Endothelial cell of umbilical vein (primary cell): Measurements from ENCODE around the gene LBHD2. TPM values are rescaled to one million over a fixed set of nuclear protein-coding genes. Genes with fewer than 3 reads are reported as not detected.

Experiments used
- BruUV-seq: library from RNA; stranded (reverse); fragments of 400-500 nt; replicated peaks from 2 replicates; lab custom pipeline; 2021; lab: Mats Ljungman, UMichigan
- CTCF ChIA-PET: fragments of 300-600, 350-600 bp; sonication (Branson Sonifier 250); formaldehyde crosslinking; loops from one replicate; lab custom pipeline; 2021; ENCODE audit warnings: antibody characterized with exemption, inconsistent platforms; lab: Charles Lee
- POLR2A ChIA-PET: fragments of 300-600, 350-600 bp; sonication (Branson Sonifier 250); formaldehyde crosslinking; loops from one replicate; lab custom pipeline; 2021; ENCODE audit warnings: antibody characterized with exemption, inconsistent platforms; lab: Charles Lee
- DNase-seq: peaks from one replicate; pipeline ENCODE4 v3.0.0-alpha.2; 2011; ENCODE audit warnings: low read depth, low spot score
- FAIRE-seq: peaks from 2 replicates; lab custom pipeline; 2011; peaks lifted over from hg19 to GRCh38; lab: Jason Lieb, UNC
- H2AFZ ChIP-seq: 2 replicates; pipeline ENCODE4 v1.6.0; 2012; ENCODE audit warnings: low read depth, low read length, control low read depth, inconsistent platforms
- H3K27ac ChIP-seq: 2 replicates; pipeline ENCODE4 v1.5.1; 2011; ENCODE audit warnings: low read depth, mild to moderate bottlenecking, control low read depth, low read length, moderate library complexity; ENCODE audit not compliant: insufficient read depth
- H3K27me3 ChIP-seq, 2 experiments: 2 replicates each; pipeline versions ENCODE4 v1.6.0 to v1.6.1; 2011; ENCODE audit warnings: low read length in 2 of 2, mixed read lengths in 1 of 2; ENCODE audit not compliant: control insufficient read depth in 2 of 2, insufficient read depth in 2 of 2
- H3K36me3 ChIP-seq, 2 experiments: 2 replicates in 1 of 2; 3 replicates in 1 of 2; pipeline ENCODE4 v1.5.1; 2011; ENCODE audit warnings: low read length in 2 of 2, mild to moderate bottlenecking in 1 of 2, moderate library complexity in 1 of 2; ENCODE audit not compliant: control insufficient read depth in 2 of 2, insufficient read depth in 2 of 2; ENCODE audit errors: extremely low read depth in 1 of 2
- H3K4me1 ChIP-seq: 3 replicates; pipeline ENCODE4 v1.5.1; 2011; ENCODE audit warnings: mild to moderate bottlenecking, low read length; ENCODE audit not compliant: control insufficient read depth, insufficient read depth; ENCODE audit errors: extremely low read depth
- H3K4me2 ChIP-seq: 2 replicates; pipeline ENCODE4 v1.6.1; 2011; ENCODE audit warnings: low read length, control low read depth, mixed read lengths; ENCODE audit not compliant: insufficient read depth
- H3K4me3 ChIP-seq, 3 experiments: fragments of 200-600 bp in 1 of 3; sonication (generic), shearing (Covaris generic) in 1 of 3; replicated peaks in 1 of 3; 2 replicates each; pipeline ENCODE4 v1.5.1; 2011 to 2016; ENCODE audit warnings: control low read depth in 3 of 3, low read length in 3 of 3, mild to moderate bottlenecking in 2 of 3, inconsistent platforms in 1 of 3, low read depth in 1 of 3, moderate library complexity in 1 of 3; ENCODE audit not compliant: insufficient read depth in 1 of 3
- H3K79me2 ChIP-seq: 2 replicates; pipeline ENCODE4 v1.6.0; 2012; ENCODE audit warnings: low read length, inconsistent platforms; ENCODE audit not compliant: control insufficient read depth, insufficient read depth
- H3K9ac ChIP-seq: replicated peaks from 2 replicates; pipeline ENCODE3; 2011; ENCODE audit warnings: low read length, control low read depth; ENCODE audit not compliant: insufficient read depth; ENCODE audit errors: extremely low read depth
- H3K9me1 ChIP-seq: replicated peaks from 3 replicates; pipeline ENCODE4 v1.6.0; 2011; ENCODE audit warnings: mild to moderate bottlenecking, low read length; ENCODE audit not compliant: control insufficient read depth, insufficient read depth; ENCODE audit errors: extremely low read depth
- H3K9me3 ChIP-seq: replicated peaks from 2 replicates; pipeline ENCODE4 v1.5.1; 2012; ENCODE audit warnings: low read length, inconsistent platforms; ENCODE audit not compliant: control insufficient read depth, insufficient read depth
- H4K20me1 ChIP-seq: replicated peaks from 2 replicates; pipeline ENCODE3; 2011; ENCODE audit warnings: mild to moderate bottlenecking, low read length; ENCODE audit not compliant: control insufficient read depth, insufficient read depth; ENCODE audit errors: extremely low read depth
- EZH2 ChIP-seq: IDR thresholded peaks from 2 replicates; pipeline ENCODE4 v1.6.1; 2012; ENCODE audit warnings: borderline replicate concordance, low read depth, mild to moderate bottlenecking, moderate library complexity, low read length, inconsistent platforms; ENCODE audit not compliant: severe bottlenecking
- FOS ChIP-seq: IDR thresholded peaks from 2 replicates; pipeline ENCODE4 v1.6.1; 2011; ENCODE audit warnings: mild to moderate bottlenecking, low read length, moderate library complexity, borderline replicate concordance; ENCODE audit not compliant: insufficient read depth
- GATA2 ChIP-seq: IDR thresholded peaks from 2 replicates; pipeline ENCODE4 v1.7.0; 2011; ENCODE audit warnings: low read depth, mild to moderate bottlenecking, moderate library complexity, mixed read lengths, low read length; ENCODE audit not compliant: insufficient read length, insufficient read depth
- JUN ChIP-seq: IDR thresholded peaks from 2 replicates; pipeline ENCODE4 v1.6.1; 2011; ENCODE audit warnings: borderline replicate concordance, low read depth; ENCODE audit not compliant: insufficient read length, insufficient read depth
- MYC ChIP-seq: IDR thresholded peaks from one replicate; pipeline ENCODE4 v1.6.1; 2011; ENCODE audit warnings: mild to moderate bottlenecking, low read depth, low read length
- POLR2A ChIP-seq: IDR thresholded peaks from 2 replicates; pipeline ENCODE4 v1.6.1; 2012; ENCODE audit warnings: low read depth, mild to moderate bottlenecking, control low read depth, low read length
- POLR2AphosphoS5 ChIP-seq: IDR thresholded peaks from 2 replicates; pipeline ENCODE4 v1.6.1; 2012; ENCODE audit warnings: low read depth, mild to moderate bottlenecking, control low read depth, low read length, moderate library complexity; ENCODE audit not compliant: insufficient read depth
- dilution Hi-C: fragments of 300-500 bp; cut with MboI; formaldehyde crosslinking; loops from one replicate; pipeline ENCODE4 v1.15.0; 2019; ENCODE audit warnings: low sequenced_read_pairs; ENCODE audit not compliant: extremely low pct_ligation_motif_present
- intact Hi-C: fragments of 100-400 bp; cut with micrococcal nuclease; formaldehyde crosslinking; loops from one replicate; pipeline ENCODE4 v1.10.0; 2022
- polyA plus RNA-seq, 4 experiments: library from polyadenylated mRNA; depleted of rRNA in 3 of 4; stranded (reverse) in 3 of 4; unstranded in 1 of 4; fragments of >200 nt; gene quantifications; 2 replicates each; pipeline versions ENCODE4 v1.2.1 to v1.2.3, GENCODE V29; 2011 to 2012; ENCODE audit warnings: missing spikeins in 1 of 4
- total RNA-seq: library from RNA; stranded (reverse); gene quantifications from 2 replicates; pipeline ENCODE4 v1.2.3, GENCODE V29; 2021
- TF ChIP-seq, protein P1 (sequence below), 2 donors: IDR thresholded peaks; 1 replicate in 1 of 2; 2 replicates in 1 of 2; pipeline ENCODE4 v1.5.1; 2011; ENCODE audit warnings: low read length in 2 of 2, mild to moderate bottlenecking in 2 of 2, moderate library complexity in 2 of 2, control low read depth in 1 of 2, inconsistent platforms in 1 of 2, low read depth in 1 of 2; ENCODE audit not compliant: insufficient read depth in 1 of 2; ENCODE audit errors: extremely low read depth in 1 of 2
- TF ChIP-seq, protein P2 (sequence below): IDR thresholded peaks from 2 replicates; pipeline ENCODE4 v1.6.1; 2011; ENCODE audit not compliant: insufficient read depth, insufficient read length

Gene LBHD2
- total and polyA plus RNA-seq, 2 donors (not counting 3 experiments of a cell fraction or from before 2014, with no cell fraction given), result not detected

DNA sequence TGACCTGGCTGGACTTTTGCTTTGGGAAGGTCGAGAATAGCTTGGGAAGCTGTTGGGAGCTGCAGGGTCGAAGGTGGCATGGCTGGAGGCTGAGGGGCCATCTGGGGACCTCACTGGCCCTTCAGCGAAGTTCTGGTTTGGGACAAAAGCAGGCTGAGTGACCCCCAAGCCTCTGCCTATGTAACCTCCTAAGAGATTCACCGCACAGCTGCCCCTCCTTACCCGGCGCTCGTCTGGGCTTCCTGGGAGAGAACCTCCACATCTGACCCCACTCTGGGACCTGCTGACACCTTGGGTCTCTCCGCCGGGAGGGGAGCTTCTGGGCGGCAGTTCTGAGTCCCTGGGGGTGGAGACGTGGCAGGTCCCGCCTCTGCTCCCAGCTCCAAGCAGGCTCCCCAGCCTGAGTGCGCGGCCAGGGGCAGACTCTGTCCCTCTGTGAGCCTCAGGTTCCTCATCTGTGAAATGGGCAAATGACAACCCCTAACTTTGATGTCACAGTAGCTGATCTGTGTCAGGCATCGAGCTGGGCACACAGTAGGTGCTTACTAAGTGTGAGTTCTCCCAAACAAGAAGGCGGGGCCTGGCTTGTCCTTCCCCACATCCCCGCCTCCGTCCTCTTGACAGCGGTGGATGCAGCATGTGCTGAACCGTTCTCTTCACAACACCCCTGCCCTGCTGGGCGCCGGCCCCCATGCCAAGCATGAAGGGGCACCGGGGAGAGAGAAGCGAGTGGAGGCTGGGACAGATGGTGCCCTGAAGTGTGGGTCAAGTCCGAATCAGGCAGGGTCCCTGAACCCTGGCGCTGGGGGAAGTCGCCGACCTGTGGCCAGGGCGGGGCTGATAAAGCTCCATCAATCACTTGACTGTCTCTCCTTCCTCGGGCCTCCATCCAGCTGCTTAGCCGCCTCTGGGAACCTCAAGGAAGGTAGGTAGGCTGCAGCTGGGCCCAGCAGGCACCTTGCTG is 14.3 kb downstream of the LBHD2 start:
- Histone ChIP-seq H3K9ac (no peak overlapping the region), H3K9me3 (no peaks in the 10 kb centered on the region), H3K36me3 (no peaks in the 10 kb centered on the region), H3K27ac (no peak overlapping the region), H4K20me1 (no peaks in the 10 kb centered on the region), H3K4me2 (no peak overlapping the region), H2AFZ (no peak overlapping the region), H3K9me1 (no peaks in the 10 kb centered on the region), H3K79me2 (no peaks in the 10 kb centered on the region), H3K27me3 (peaks cover 13 to 20% of the 10 kb centered on the region in 2 experiments), H3K4me3 (no peak overlapping the region), H3K4me1 (no peaks in the 10 kb centered on the region)
- ChIA-PET CTCF (interaction anchor here (0.6 to 1.0 kb wide), 2 partner anchors 42 to 91 kb away, joined by 3 read pairs; no protein-coding TSS in a partner anchor), POLR2A (no interaction called here)
- FAIRE-seq (no peak), DNase-seq (no peak)
- dilution Hi-C loops, result no loop called here
- BruUV-seq, result no TSS peak
- TF ChIP-seq, protein P1, sequence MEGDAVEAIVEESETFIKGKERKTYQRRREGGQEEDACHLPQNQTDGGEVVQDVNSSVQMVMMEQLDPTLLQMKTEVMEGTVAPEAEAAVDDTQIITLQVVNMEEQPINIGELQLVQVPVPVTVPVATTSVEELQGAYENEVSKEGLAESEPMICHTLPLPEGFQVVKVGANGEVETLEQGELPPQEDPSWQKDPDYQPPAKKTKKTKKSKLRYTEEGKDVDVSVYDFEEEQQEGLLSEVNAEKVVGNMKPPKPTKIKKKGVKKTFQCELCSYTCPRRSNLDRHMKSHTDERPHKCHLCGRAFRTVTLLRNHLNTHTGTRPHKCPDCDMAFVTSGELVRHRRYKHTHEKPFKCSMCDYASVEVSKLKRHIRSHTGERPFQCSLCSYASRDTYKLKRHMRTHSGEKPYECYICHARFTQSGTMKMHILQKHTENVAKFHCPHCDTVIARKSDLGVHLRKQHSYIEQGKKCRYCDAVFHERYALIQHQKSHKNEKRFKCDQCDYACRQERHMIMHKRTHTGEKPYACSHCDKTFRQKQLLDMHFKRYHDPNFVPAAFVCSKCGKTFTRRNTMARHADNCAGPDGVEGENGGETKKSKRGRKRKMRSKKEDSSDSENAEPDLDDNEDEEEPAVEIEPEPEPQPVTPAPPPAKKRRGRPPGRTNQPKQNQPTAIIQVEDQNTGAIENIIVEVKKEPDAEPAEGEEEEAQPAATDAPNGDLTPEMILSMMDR (IDR thresholded peaks at IDR 0.05; ENCODE audit: extremely low read depth in 1 of 2, insufficient read depth in 1 of 2, low read depth in 1 of 2, low read length in 2 of 2), result no peak
- no peak for TF ChIP-seq FOS
- TF ChIP-seq EZH2, result no peak
- no peak for TF ChIP-seq POLR2AphosphoS5
- no peak for TF ChIP-seq JUN
- no peak for TF ChIP-seq GATA2
- TF ChIP-seq MYC, result no peak
- no peak for TF ChIP-seq POLR2A
- TF ChIP-seq, protein P2, sequence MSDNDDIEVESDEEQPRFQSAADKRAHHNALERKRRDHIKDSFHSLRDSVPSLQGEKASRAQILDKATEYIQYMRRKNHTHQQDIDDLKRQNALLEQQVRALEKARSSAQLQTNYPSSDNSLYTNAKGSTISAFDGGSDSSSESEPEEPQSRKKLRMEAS, result no peak
- intact Hi-C loops, result no loop called here
